Melanocyte of skin (primary cell): Measurements from ENCODE around the gene SIPA1. TPM values are rescaled to one million over a fixed set of nuclear protein-coding genes. Genes with fewer than 3 reads are reported as not detected.

Experiments used
- small RNA-seq, 2 donors: library from RNA; depleted of rRNA; stranded (forward); fragments of <200 nt; gene quantifications; one replicate each; pipeline ENCODE3, GENCODE V24; 2012
- total RNA-seq, 2 donors: library from RNA; depleted of rRNA; stranded (reverse); fragments of >200 nt; gene quantifications; 2 replicates each; pipeline ENCODE4 v1.2.3, GENCODE V29; 2012

SIPA1 gene
- total RNA-seq: 10 to 100 TPM; 28.0 to 31.7 TPM

GRCh38 chr11:65637794-65638419, at the start of gene SIPA1:
Gene SIPA1 (plus strand): TSS chr11:65638101. CDS start chr11:65640922, 2,821 bp downstream.

GRCh38 chr11:65595543-65596281, 42.2 kb upstream of the SIPA1 start, which contains the start of gene KCNK7:
Gene KCNK7 (minus strand): TSS chr11:65595800. CDS start chr11:65595772, 28 bp downstream.

GRCh38 chr11:65615229-65615949, 22.5 kb upstream of the SIPA1 start, which contains the start of gene PCNX3:
Gene PCNX3 (plus strand): TSS chr11:65615776. CDS start chr11:65616312, 536 bp downstream.

GRCh38 chr11:65662799-65663638, 25.1 kb downstream of the SIPA1 start, which contains the start of gene RELA:
Gene RELA (minus strand): TSS chr11:65662916. CDS start chr11:65662832, 84 bp downstream.

Small RNA genes lying within 50 kb of the gene (small RNA-seq; reads per million reads assigned to genes)
- gene MIR4489 (0.35 to 0.43 reads per million in 2 donors), gene MIR4690 (0.17 to 0.35 reads per million in 2 donors), gene RN7SL309P (0 reads per million in 2 donors)

Other genes with a start within 250 kb of the SIPA1 start
- 100 to 1,000 TPM; 128 to 294 TPM for gene NEAT1, start 215.3 kb upstream of the SIPA1 start, total RNA-seq
- gene MALAT1, start 139.1 kb upstream of the SIPA1 start, total RNA-seq: 1,000 to 10,000 TPM; 3,281 to 4,065 TPM
- 10 to 100 TPM; 75.0 to 90.9 TPM for gene SCYL1, start 113.0 kb upstream of the SIPA1 start, total RNA-seq
- gene LTBP3, start 79.7 kb upstream of the SIPA1 start, total RNA-seq: 10 to 100 TPM in 1 of 2 donors, 1 to 10 TPM in 1; 9.3 to 14.3 TPM
- gene ZNRD2, start 67.6 kb upstream of the SIPA1 start, total RNA-seq: 10 to 100 TPM; 40.3 to 75.3 TPM
- 10 to 100 TPM; 15.0 to 15.5 TPM for gene FAM89B, start 65.6 kb upstream of the SIPA1 start, total RNA-seq
- 10 to 100 TPM; 18.0 to 49.2 TPM for gene EHBP1L1, start 62.0 kb upstream of the SIPA1 start, total RNA-seq
- gene KCNK7, start 42.3 kb upstream of the SIPA1 start, total RNA-seq: under 1 TPM; 0.33 to 0.34 TPM
- gene MAP3K11, start 23.9 kb upstream of the SIPA1 start, total RNA-seq: 100 to 1,000 TPM; 115 to 242 TPM
- 10 to 100 TPM; 30.3 to 34.3 TPM for gene PCNX3, start 22.3 kb upstream of the SIPA1 start, total RNA-seq
- gene RELA, start 24.8 kb downstream of the SIPA1 start, total RNA-seq: 10 to 100 TPM; 27.3 to 35.8 TPM
- gene KAT5, start 74.2 kb downstream of the SIPA1 start, total RNA-seq: 10 to 100 TPM; 58.3 to 58.5 TPM
- 10 to 100 TPM; 51.0 to 78.1 TPM for gene RNASEH2C, start 82.7 kb downstream of the SIPA1 start, total RNA-seq
- gene AP5B1, start 142.9 kb downstream of the SIPA1 start, total RNA-seq: 10 to 100 TPM; 40.6 to 74.3 TPM
- gene OVOL1, start 149.0 kb downstream of the SIPA1 start, total RNA-seq: not detected
- gene SNX32, start 195.9 kb downstream of the SIPA1 start, total RNA-seq: 1 to 10 TPM in 1 of 2 donors, under 1 TPM in 1; 0.69 to 2.3 TPM
- 1,000 to 10,000 TPM; 1,026 to 1,378 TPM for gene CFL1, start 220.1 kb downstream of the SIPA1 start, total RNA-seq
- gene MUS81, start 222.3 kb downstream of the SIPA1 start, total RNA-seq: 10 to 100 TPM; 37.9 to 51.0 TPM
- 1 to 10 TPM; 4.3 to 6.5 TPM for gene EFEMP2, start 234.7 kb downstream of the SIPA1 start, total RNA-seq
- not detected for gene CTSW, start 241.7 kb downstream of the SIPA1 start, total RNA-seq